ENCODE data around the gene LRTM2. TPM values are rescaled to one million over a fixed set of nuclear protein-coding genes. Genes with fewer than 3 reads are reported as not detected.

The LRTM2 gene
- total RNA-seq, 4 donors from 2014 or later: not detected

GRCh38 chr12:1857086-1857485 is 36.7 kb downstream of the LRTM2 start:
- intact Hi-C loops (cut with DNase I): no loop called here
- no peak for DNase-seq
- H3K4me3 ChIP-seq: no peak overlapping the region
- TF ChIP-seq CTCF (IDR thresholded peaks at IDR 0.05): no peak
- TF ChIP-seq POLR2A (IDR thresholded peaks at IDR 0.05): no peak
- no peak overlapping the region for H3K27ac ChIP-seq
- peaks cover 0 to 20% (median 16%) of the 10 kb centered on the region in 3 donors for H3K9me3 ChIP-seq
- 45 to 55% methylated on average over 2 of the region's 2 CpGs for WGBS, 2 donors
- H3K4me1 ChIP-seq: no peaks in the 10 kb centered on the region
- peaks cover 0 to 22% (median 0%) of the 10 kb centered on the region in 4 donors for H3K27me3 ChIP-seq
- no peaks in the 10 kb centered on the region for H3K36me3 ChIP-seq

- TF ChIP-seq POLR2A (IDR thresholded peaks at IDR 0.05) (no peak), CTCF (IDR thresholded peaks at IDR 0.05) (no peak)
- H3K4me1 ChIP-seq: no peaks in the 10 kb centered on the region
- H3K27me3 ChIP-seq: peaks cover 0 to 22% (median 0%) of the 10 kb centered on the region in 4 donors
- H3K27ac ChIP-seq: no peak overlapping the region
- 71 to 73% methylated on average over 7 of the region's 7 CpGs for WGBS, 2 donors
- no peaks in the 10 kb centered on the region for H3K36me3 ChIP-seq
- H3K9me3 ChIP-seq: peaks cover 0 to 20% (median 16%) of the 10 kb centered on the region in 3 donors
- intact Hi-C loops (cut with DNase I): no loop called here
- H3K4me3 ChIP-seq: no peak overlapping the region
- no peak for DNase-seq
Measured at GRCh38 chr12:1857821-1858220, 37.5 kb downstream of the LRTM2 start.

GRCh38 chr12:1858456-1858855 is 38.1 kb downstream of the LRTM2 start:
- no peak for DNase-seq
- Histone ChIP-seq H3K4me3 (no peak overlapping the region), H3K9me3 (peaks cover 0 to 20% (median 16%) of the 10 kb centered on the region in 3 donors), H3K27ac (no peak overlapping the region), H3K27me3 (peaks cover 0 to 22% (median 0%) of the 10 kb centered on the region in 4 donors), H3K4me1 (no peaks in the 10 kb centered on the region), H3K36me3 (no peaks in the 10 kb centered on the region)
- 80 to 93% methylated on average over 3 to 11 of the region's 11 CpGs for WGBS, 2 donors
- no peak for TF ChIP-seq POLR2A (IDR thresholded peaks at IDR 0.05)
- no peak for TF ChIP-seq CTCF (IDR thresholded peaks at IDR 0.05)
- intact Hi-C loops (cut with DNase I): no loop called here

GRCh38 chr12:1859643-1860042 is 39.3 kb downstream of the LRTM2 start:
- DNase-seq: no peak
- WGBS, 2 donors: 68 to 100% methylated on average over 1 to 7 of the region's 7 CpGs
- no peaks in the 10 kb centered on the region for H3K36me3 ChIP-seq
- H3K4me1 ChIP-seq: no peaks in the 10 kb centered on the region
- intact Hi-C loops (cut with DNase I): no loop called here
- H3K9me3 ChIP-seq: peaks cover 0 to 15% (median 15%) of the 10 kb centered on the region in 3 donors
- H3K27me3 ChIP-seq: peaks cover 0 to 34% (median 0%) of the 10 kb centered on the region in 4 donors
- no peak overlapping the region for H3K27ac ChIP-seq
- no peak for TF ChIP-seq POLR2A (IDR thresholded peaks at IDR 0.05)
- no peak for TF ChIP-seq CTCF (IDR thresholded peaks at IDR 0.05)
- no peak overlapping the region for H3K4me3 ChIP-seq

GRCh38 chr12:1862973-1863372 is 42.6 kb downstream of the LRTM2 start:
- H3K27me3 ChIP-seq: peaks cover 0 to 46% (median 0%) of the 10 kb centered on the region in 4 donors
- no peak for DNase-seq
- no peak overlapping the region for H3K27ac ChIP-seq
- no peak overlapping the region for H3K4me3 ChIP-seq
- no peaks in the 10 kb centered on the region for H3K36me3 ChIP-seq
- H3K9me3 ChIP-seq: no peaks in the 10 kb centered on the region
- no peaks in the 10 kb centered on the region for H3K4me1 ChIP-seq
- TF ChIP-seq CTCF (IDR thresholded peaks at IDR 0.05): no peak
- no peak for TF ChIP-seq POLR2A (IDR thresholded peaks at IDR 0.05)
- intact Hi-C loops (cut with DNase I): no loop called here
